Gastrocnemius medialis (tissue), 4 donors: Measurements from ENCODE around the gene SCGB1A1.

Source experiments
- POLR2A ChIP-seq, 2 donors: fragments of 450-650 bp; IDR thresholded peaks; one replicate each; pipeline ENCODE4 v1.6.1; 2017; ENCODE audit warnings: antibody characterized with exemption in 2 of 2, mild to moderate bottlenecking in 2 of 2, moderate library complexity in 2 of 2
- TF ChIP-seq, protein P1 (sequence below), 5 experiments: fragments of 450-650 bp in 3 of 5; fragments of 200-600 bp in 2 of 5; sonication (generic) in 2 of 5; IDR thresholded peaks in 4 of 5; conservative IDR thresholded peaks in 1 of 5; 1 replicate in 4 of 5; 2 replicates in 1 of 5; pipeline ENCODE4 v1.5.1; 2016 to 2019; ENCODE audit warnings: antibody characterized with exemption in 5 of 5, mild to moderate bottlenecking in 3 of 5, moderate library complexity in 3 of 5

DNA sequence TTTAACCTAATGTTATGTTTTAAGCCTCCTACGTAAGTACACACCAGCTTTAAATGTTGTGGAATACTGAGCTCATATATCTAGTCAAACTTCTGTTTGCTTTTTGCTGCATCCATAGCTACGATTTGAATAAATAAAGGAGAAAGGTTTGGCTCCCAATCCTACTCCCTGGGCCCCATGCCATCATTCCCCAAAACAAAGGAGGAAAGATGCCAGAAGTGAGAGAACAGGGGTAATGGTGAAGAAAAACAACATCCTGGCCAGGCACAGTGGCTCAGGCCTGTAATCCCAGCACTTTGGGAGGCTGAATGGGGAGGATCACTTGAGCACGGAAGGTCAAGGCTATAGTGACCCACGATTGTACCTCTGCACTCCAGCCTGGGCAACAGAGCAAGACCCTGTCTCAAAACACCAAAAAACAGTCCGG, 26.5 kb downstream of the SCGB1A1 start:
- TF ChIP-seq, protein P1, sequence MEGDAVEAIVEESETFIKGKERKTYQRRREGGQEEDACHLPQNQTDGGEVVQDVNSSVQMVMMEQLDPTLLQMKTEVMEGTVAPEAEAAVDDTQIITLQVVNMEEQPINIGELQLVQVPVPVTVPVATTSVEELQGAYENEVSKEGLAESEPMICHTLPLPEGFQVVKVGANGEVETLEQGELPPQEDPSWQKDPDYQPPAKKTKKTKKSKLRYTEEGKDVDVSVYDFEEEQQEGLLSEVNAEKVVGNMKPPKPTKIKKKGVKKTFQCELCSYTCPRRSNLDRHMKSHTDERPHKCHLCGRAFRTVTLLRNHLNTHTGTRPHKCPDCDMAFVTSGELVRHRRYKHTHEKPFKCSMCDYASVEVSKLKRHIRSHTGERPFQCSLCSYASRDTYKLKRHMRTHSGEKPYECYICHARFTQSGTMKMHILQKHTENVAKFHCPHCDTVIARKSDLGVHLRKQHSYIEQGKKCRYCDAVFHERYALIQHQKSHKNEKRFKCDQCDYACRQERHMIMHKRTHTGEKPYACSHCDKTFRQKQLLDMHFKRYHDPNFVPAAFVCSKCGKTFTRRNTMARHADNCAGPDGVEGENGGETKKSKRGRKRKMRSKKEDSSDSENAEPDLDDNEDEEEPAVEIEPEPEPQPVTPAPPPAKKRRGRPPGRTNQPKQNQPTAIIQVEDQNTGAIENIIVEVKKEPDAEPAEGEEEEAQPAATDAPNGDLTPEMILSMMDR (IDR thresholded peaks at IDR 0.05 in 4 of 5, conservative IDR thresholded peaks at IDR 0.05 in 1 of 5): no peak
- no peak for TF ChIP-seq POLR2A (IDR thresholded peaks at IDR 0.05)
